Neural crest cell (in vitro differentiated cells): ENCODE data around the gene JMJD6. TPM values are rescaled to one million over a fixed set of nuclear protein-coding genes. Genes with fewer than 3 reads are reported as not detected.

Source experiments
- DNase-seq: peaks from one replicate; pipeline ENCODE4 v3.0.0; 2021; ENCODE audit warnings: low read depth, mixed read lengths, low spot score
- H3K27ac Mint-ChIP-seq: one replicate; pipeline ENCODE4 v1.8.0; 2021; ENCODE audit warnings: mild to moderate bottlenecking, mixed read lengths; ENCODE audit not compliant: unreplicated experiment
- H3K27me3 Mint-ChIP-seq: 2 replicates; pipeline ENCODE4 v1.8.0; 2021; ENCODE audit warnings: low read depth, mild to moderate bottlenecking, mixed read lengths
- H3K36me3 Mint-ChIP-seq: 2 replicates; pipeline ENCODE4 v1.8.0; 2021; ENCODE audit warnings: low read depth, mild to moderate bottlenecking, mixed read lengths
- H3K4me1 Mint-ChIP-seq: 2 replicates; pipeline ENCODE4 v1.8.0; 2021; ENCODE audit warnings: mixed read lengths
- H3K4me3 Mint-ChIP-seq: one replicate; pipeline ENCODE4 v1.8.0; 2021; ENCODE audit warnings: mild to moderate bottlenecking, mixed read lengths
- H3K9me3 Mint-ChIP-seq: 2 replicates; pipeline ENCODE4 v1.8.0; 2021; ENCODE audit warnings: mixed read lengths
- CTCF ChIP-seq: fragments of 200-600 bp; sonication (generic); conservative IDR thresholded peaks from 2 replicates; pipeline ENCODE4 v1.5.0; 2021; ENCODE audit warnings: antibody characterized with exemption, mild to moderate bottlenecking
- total RNA-seq: library from RNA; stranded (reverse); gene quantifications from 2 replicates; pipeline ENCODE4 v1.2.1, GENCODE V29; 2021

JMJD6 gene
- total RNA-seq, 1 donor from 2014 or later, result 29.0 TPM

DNA sequence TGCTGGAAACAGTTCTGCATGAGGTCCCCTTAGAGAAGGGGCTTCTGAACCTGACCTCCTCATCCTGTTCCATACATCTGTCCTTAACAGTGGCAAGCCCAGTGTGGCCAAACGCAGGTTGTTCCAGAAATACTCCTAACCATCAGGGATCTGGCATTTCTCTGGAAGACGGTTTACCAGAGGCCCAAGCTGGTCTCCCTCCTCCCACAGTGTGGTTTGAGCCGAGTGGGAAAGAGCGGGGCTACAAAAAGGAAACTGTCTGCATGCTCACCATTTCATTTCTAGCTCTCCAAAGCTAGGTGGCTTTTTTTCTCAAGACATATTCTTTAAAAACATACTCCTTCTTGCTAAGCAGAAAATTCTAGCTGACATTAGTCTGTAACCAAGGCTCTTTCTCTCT is 21.6 kb downstream of the JMJD6 start:
- Mint-ChIP-seq H3K4me3 (peak overlapping the region; percentile 24), H3K4me1 (peaks cover 52% of the 10 kb centered on the region)

DNA sequence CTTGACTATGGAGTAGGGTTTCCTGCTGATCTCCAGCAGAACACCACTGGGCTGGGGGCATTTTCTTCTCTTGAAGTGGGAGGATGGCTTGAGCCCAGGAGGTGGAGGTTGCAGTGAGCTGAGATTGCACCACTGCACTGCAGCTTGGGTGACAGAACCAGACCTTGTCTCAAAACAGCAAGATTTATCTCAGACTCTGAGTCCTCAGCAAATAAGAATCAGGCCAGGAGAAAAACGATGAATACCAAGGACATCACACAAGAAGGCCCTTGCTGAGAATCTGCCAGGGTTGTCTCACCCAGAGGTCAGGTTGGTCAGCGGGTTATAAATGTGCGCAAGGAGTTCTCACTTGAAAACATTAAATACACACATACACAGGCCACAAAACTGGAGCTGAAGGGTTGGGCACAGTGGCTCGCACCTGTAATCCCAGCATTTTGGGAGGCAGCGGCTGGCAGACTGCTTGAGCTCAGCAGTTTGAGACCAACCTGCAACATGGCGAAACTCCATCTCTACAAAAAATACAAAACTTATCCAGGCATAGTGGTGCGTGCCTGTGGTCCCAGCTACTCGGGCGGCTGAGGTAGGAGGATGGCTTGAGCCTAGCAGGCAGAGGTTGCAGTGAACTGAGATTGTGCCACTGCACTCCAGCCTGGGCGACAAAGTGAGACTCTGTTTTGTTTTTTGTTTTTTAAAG is 23.3 kb downstream of the JMJD6 start:
- Mint-ChIP-seq H3K36me3 (no peaks in the 10 kb centered on the region), H3K9me3 (no peaks in the 10 kb centered on the region), H3K27me3 (no peaks in the 10 kb centered on the region), H3K4me1 (peaks cover 46% of the 10 kb centered on the region), H3K4me3 (no peak overlapping the region), H3K27ac (no peak overlapping the region)
- no peak for TF ChIP-seq CTCF
- no peak for DNase-seq

More for the DNA sequence above, 21.6 kb downstream of the JMJD6 start:
- H3K27me3 Mint-ChIP-seq, result peaks cover 3% of the 10 kb centered on the region
- DNase-seq, result no peak
- H3K36me3 Mint-ChIP-seq, result no peaks in the 10 kb centered on the region
- TF ChIP-seq CTCF, result no peak
- no peak overlapping the region for H3K27ac Mint-ChIP-seq
- no peaks in the 10 kb centered on the region for H3K9me3 Mint-ChIP-seq

DNA sequence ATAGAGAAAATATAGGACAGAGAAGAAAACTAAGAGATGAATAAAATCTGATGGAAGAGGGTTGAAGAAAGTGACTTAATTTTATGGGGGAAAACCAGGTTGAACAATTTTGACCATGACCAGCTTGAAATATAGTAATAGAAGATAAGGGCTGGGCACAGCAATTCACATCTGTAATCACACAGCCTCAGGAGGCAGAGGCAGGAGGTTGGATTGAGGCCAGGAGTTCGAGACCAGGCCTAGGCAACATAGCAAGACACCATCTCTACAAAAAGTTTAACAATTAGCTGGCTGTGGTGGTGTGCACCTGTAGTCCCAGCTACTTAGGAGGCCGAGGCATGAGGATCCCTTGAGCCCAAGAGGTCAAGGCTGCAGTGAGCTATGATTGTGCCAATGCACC is 24.3 kb downstream of the JMJD6 start:
- Mint-ChIP-seq H3K4me3 (no peak overlapping the region), H3K4me1 (peaks cover 50% of the 10 kb centered on the region), H3K9me3 (no peaks in the 10 kb centered on the region), H3K27me3 (no peaks in the 10 kb centered on the region), H3K36me3 (no peaks in the 10 kb centered on the region), H3K27ac (no peak overlapping the region)
- no peak for DNase-seq
- no peak for TF ChIP-seq CTCF

GRCh38 chr17:76701471-76701967 is 24.9 kb downstream of the JMJD6 start:
- H3K27me3 Mint-ChIP-seq, result no peaks in the 10 kb centered on the region
- no peaks in the 10 kb centered on the region for H3K9me3 Mint-ChIP-seq
- peak overlapping the region; percentile 15 for H3K4me3 Mint-ChIP-seq
- peaks cover 51% of the 10 kb centered on the region for H3K4me1 Mint-ChIP-seq
- H3K36me3 Mint-ChIP-seq, result no peaks in the 10 kb centered on the region
- peak overlapping the region; percentile 32 for H3K27ac Mint-ChIP-seq
- DNase-seq, result no peak
- no peak for TF ChIP-seq CTCF

- Mint-ChIP-seq H3K36me3 (no peaks in the 10 kb centered on the region), H3K27ac (peak overlapping the region; percentile 95), H3K4me1 (peaks cover 52% of the 10 kb centered on the region), H3K9me3 (no peaks in the 10 kb centered on the region), H3K4me3 (peak overlapping the region; percentile 15), H3K27me3 (no peaks in the 10 kb centered on the region)
- DNase-seq, result no peak
- no peak for TF ChIP-seq CTCF
These were observed 25.6 kb downstream of the JMJD6 start for GRCh38 chr17:76700617-76701470.
